Stimulated activated CD8-positive, alpha-beta memory T cell treated with anti-CD3 and anti-CD28 coated beads, Interleukin-15, amount 100 ng/mL, for 24 hours (primary cell): ENCODE measurements around the gene TMED5.

Experiments used
- DNase-seq: peaks from one replicate; pipeline ENCODE4 v3.0.0-alpha.2; 2020; ENCODE audit warnings: low read depth

TMED5 gene

DNA sequence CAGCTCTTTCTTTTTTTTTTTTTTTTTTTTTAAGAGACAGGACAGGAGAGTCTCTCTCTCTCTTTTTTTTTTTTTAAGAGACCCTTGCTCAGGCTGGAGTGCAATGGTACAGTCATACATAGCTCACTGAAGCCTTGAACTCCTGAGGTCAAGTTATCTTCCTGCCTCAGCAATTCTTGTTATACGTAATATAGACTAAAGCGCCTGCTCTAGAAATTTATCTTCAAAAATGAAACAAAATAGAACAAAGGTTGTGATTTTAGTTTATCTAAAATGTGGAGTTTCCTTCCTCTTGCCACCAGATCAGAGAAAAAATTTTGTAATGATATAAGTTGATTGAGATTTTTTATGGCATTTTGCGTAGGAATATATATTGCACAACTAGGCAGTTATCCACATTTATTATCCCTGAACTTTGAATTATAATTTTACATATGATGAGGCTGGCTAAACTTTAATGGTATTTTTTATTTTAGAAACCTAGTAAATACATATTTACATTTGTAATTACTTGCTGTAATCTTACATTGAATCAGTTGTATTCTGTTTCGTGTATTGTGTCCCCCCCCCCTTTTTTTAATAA is 56.9 kb downstream of the TMED5 start:
- DNase-seq: no peak

DNA sequence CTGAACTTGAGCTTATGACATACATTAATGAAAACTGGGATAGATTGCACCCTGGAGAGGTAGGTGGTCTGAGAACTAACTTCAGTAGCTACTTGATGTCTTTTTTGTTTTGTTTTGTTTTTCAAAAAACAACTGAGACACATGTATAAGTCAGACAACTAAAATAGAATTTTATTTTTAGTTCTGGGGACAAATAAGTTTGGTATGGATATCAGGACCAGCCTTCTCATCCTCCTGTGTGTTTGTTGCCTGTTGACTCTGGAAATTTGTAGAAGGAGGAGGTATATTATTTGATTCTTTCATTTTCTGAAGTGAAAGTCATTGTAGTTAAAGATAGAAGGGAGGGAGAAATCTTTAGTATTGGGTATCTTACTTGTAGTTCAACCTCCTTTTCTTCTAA is 59.6 kb downstream of the TMED5 start:
- no peak for DNase-seq

DNA sequence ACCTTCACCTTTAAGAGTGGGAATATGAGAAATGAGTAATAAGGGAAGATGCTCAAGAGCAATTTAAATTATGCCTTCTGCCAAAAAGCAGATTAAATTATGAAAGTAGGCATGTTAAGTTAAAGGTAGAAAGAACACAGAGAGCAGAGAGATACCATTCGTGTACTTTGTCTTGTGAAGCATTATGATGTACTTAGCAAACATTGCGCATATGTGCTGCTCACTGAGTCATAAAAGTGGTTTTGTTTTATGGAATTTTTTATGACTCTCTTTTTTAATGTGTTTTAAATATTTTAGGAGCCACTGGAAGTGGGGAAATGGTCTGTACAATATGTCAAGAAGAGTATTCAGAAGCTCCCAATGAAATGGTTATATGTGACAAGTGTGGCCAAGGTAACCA is 65.8 kb downstream of the TMED5 start:
- no peak for DNase-seq

DNA sequence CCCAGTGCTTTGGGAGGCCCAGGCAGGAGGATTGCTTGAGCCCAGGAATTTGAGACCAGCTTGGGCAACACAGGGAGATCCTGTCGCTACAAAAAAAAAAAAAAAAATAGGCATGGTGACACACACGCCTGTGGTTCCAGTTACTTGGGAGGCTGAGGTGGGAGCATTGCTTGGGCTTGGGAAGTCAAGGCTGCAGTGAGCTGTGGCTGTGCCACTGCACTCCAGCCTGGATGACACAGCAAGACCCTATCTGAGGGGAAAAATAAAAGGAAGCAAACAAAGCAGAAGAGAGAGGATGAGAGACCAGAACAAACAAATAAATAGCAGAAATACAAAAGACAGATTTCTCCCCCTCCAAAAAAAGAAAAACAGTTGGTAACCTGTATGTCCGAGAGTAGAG is 67.1 kb downstream of the TMED5 start:
- DNase-seq: no peak

DNA sequence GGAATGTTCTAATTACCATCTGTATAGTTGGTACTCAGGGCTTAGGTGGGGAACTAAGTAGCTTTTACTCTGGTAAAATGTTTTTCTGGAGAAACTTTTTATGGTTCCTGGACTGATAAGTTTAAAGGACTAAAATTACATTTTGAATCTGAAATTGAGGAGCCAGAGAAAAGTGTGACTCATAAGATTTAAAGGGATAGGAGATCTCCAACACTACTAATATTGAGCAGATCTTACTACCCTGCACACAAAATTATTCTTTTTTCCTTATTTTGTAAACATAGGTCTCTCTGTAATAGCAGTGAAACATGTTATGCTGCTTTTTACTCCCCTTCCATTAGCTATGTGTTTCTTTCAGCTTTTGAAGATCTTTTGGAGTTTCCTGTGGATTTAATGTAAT is 68.7 kb downstream of the TMED5 start:
- DNase-seq: no peak

DNA sequence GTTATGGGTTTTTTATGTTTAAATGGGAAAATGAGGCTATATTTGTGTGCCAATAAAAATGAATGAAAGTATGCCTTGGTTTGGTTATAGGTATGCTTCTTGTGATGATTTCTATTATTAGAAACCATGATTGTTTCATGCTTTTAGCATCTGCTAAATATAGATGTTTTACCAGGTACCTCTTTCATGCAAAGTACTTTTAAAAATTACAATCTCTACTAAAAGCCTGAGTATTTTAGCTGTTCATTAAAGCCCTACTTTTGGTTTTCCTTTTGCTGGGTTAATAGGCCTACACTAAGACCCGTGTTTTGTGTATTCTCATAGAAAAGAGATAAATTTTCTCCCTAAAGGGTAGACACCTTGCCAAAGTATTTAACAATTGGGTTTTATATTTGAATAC is 69.1 kb downstream of the TMED5 start:
- DNase-seq: no peak

DNA sequence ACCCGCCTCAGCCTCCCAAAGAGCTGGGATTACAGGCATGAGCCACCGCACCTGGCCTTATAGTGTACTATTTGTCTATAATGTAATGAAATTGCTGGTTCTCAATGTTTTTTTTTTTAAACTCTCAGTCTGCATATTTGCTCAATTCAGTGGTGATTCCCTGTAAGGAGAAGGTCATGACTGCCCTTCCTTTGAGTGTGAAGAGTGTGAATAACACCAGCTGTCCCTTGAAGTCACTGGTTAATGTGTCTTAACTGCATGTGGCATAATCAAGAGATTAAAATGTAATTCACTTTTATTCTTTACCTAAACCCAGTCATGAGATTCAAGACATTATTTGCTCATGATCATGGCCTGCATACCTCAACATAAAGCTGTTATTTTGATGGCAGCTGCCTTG is 70.6 kb downstream of the TMED5 start:
- DNase-seq: no peak

DNA sequence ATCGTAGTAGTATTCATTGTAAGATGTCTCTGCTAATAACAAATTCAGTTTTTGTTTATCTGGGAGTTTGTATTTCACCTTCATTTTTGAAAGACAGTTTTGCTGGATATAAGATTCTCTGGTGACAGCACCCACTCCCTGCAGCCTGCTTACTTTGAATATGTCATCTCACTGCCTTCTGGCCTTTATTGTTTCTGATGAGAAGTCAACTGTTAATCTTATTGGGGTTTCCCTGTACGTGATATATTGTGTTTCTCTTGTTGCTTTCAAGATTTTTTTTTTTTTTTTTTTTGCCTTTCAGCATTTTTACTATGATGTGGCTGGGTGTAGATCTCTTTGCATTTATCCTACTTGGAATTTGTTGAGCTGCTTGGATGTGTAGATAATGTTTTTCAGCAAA is 71.9 kb downstream of the TMED5 start:
- DNase-seq: no peak

DNA sequence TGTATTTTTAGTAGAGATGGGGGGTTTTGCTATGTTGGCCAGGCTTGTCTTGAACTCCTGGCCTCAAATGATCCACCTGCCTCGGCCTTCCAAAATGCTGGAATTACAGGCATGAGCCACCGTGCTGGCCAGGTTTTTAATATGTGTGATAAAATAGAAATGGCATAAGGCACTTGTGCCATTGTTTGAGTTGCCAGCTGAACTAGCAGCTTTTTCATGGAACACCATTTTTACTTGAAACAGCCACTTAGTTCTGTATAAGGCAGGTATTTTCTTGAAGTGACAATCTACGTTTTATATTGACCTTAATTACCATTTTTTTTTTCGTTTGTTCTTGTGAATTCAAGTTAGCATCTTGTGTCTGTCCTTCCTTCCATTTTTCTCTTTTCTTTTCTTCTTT is 72.8 kb downstream of the TMED5 start:
- no peak for DNase-seq

DNA sequence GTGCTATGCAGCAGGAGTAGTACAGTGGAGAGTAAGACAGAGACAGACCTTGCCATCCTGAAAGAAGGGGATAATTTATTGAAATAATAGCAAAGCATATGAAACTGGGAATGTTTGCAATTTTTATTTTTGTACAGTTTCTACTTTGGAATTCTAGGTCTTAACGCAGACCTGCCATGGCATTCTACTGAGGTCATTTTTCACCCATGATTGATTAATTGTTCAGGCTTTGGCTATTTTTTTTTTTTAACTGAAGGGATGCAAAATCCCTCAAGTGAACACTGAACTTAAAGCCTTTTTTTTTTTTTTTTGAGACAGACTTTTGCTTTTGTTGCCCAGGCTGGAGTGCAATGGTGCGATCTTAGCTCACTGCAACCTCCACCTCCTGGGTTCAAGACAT is 74.0 kb downstream of the TMED5 start:
- no peak for DNase-seq

DNA sequence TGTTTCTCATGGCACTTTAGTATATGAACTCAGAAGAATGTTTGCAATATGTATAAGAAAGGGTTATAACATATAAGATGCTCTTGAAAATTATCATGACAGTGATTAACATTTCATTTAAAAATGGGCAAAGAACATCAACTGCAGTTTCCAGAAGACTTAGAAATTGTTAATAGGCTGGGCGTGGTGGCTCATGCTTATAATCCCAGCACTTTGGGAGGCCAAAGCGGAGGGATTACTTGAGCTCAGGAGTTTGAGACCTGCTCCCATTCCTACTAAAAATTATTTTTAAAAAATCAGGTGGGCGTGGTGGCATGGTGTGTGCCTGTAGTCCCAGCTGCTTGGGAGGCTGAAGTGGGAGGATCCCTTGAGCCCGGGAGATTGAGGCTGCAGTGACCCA is 78.1 kb downstream of the TMED5 start:
- DNase-seq: no peak
